CD4-positive, alpha-beta T cell treated with Interleukin-15 for 4 hours (primary cell): ENCODE measurements around the gene GCC1.

Source experiments
- DNase-seq: peaks from one replicate; pipeline ENCODE4 v3.0.0-alpha.2; 2020; ENCODE audit warnings: low spot score

GCC1 gene

DNA sequence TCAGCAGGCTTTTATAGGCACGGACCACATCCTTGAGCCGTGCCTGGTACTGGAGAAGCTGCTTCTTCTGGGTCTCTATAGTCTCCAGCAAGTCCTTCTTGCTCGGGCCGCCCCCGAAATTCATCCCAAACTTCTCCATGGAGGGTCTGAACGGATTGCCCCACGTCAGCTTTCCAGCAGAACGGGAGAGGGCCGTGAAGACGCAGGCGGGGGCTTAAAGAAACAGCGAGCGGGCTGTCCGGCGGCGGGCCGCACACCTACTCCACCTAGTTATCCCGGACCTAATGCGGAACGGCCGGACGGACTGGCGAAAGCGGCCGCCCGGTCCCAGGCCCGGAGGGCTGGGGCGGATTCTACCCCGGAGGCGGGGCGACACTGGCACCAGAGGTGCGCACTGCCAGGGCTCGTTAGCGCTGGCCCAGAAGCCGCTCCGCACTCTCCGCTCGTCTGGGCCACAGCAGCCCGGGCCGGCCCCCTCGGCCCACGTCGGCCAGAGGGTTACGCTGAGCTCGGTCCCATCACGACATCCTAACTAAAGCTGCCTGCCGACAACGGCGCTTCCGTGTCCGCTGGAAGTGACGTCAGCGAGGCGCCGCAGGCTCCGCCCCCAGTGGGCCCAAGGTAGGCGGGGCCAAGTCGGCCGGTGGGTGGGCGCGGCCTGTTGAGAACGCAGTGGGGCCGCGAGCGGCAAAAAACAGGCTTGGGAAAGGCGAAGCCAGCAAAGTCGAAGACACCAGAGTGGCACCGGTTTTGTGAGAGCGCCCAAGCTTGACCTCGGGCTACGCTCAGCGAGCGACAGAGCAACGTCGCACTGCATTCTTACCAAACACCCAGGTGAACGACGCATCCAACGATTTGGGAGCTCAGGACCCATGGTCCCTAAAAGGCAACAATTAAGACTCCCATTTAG lies at the start of gene GCC1:
Gene GCC1 (minus strand): TSS at position 553 of the 910 bp plus-strand sequence. CDS start 414 bp downstream, at position 139.
- peak; percentile 92 for DNase-seq

DNA sequence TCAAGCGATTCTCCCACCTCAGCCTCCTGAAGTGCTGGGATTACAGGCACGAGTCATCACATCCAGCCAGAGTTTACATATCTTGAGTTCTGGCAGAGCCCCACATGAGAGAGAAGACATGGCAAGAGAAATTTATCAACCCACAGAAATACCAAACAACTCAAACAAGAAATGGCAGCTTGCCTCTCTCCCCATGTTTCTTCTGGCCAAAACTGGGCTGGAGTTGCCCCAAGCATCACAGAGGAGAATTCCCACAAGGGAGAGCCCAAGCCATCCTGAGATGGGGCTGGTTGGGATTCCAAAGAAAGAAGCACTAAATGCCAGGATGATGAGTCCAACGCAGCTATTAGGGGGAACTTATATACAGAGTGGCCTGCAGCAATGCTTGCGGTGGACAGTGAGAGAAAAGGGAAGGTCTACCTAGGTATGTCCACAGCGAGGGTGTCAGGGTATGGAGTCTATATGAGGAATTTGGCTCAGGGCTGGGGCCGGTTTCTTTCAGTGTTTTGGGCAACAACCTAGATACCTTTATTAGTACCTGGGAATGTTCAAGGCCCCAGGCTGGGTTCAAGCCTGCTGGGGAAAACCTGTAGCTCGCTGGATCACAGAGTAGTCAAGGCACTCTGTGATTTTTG lies 47.0 kb upstream of the GCC1 start:
- DNase-seq = no peak

DNA sequence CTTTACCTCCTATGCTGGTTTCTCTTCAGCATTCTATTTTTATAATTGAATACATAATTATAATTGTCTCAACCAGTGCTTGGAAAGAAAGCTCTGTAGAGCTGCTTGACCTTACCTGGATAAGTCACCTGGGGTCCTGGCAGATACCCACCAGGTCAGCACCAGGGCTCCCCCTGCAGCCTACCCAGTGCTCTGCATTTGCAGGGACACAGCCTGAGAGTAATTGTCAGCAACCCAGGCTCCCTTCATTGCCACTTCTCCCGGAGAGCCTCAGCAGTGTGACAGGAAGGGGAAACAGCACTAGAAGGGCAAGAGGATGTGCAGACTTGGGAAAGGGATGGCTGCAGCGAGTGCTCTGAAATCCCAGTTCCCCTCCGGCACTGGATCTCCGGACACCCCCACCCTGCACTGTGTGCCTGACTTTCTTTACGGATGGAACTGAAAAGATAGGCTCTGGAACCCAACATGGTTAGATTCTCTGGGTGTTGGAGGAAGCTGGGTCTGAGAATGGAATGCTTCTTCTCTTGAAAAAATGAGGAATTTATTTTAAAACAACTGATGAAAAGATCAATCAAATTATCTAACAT lies 44.0 kb upstream of the GCC1 start:
- DNase-seq = peak; percentile 9

GRCh38 chr7:127628445-127628844 lies 43.0 kb upstream of the GCC1 start:
- no peak for DNase-seq

DNA sequence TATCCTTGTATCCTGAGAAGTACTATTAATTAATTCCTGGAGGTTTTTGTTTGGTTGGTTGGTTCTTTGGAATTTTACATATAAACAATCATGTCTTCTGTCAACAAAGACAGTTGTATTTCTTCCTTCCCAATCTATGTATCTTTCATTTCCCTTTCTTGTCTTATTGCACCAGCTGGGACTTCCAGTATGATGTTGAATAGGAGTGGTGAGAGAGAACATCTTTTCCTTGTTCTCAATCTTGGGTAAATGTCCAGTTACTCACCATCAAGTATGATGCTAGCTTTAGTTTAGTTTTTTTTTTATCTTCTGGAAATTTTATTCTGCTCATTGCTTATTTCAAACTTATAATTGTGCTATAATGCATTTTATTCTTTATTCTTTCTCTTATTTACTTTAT lies 39.9 kb upstream of the GCC1 start:
- no peak for DNase-seq

- no peak for DNase-seq
Observed at GRCh38 chr7:127620406-127621233, 35.2 kb upstream of the GCC1 start.

DNA sequence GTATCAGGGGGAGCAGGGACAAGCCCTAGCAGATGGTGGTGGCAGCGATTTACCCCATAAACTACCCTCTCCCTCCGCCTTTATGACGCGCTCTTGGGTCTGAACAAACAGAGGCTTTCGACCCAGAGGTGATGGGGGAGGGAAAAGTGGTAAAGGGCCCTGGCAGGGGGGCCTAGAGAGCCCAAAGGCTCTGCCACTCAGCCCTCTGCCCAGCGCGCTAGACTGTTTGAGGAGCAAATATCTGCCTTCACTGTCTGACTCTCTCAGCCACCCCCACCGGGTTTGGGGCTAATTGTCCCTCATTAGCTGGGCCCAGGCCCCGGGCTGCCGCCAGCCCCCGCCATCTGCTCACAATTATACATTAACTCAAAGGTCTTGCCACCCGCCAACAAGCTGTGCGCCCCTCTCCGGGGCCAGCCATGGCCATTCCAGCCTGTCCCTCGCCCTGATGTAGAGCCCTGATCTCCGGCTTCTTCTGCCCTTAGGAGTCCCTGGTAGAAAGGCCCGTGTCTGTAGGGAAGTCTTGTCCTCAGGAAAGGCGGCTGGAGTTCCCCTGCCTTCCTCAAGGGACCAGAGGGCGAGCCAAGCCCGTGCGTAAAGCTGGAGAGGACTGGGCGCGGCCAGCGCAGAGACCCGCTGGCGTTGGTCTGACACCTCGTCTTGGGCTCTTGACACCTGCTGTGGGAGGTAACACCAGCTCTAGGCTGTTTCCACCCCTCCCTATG lies 34.4 kb upstream of the GCC1 start:
- no peak for DNase-seq

GRCh38 chr7:127618775-127619174 lies 33.4 kb upstream of the GCC1 start:
- no peak for DNase-seq

DNA sequence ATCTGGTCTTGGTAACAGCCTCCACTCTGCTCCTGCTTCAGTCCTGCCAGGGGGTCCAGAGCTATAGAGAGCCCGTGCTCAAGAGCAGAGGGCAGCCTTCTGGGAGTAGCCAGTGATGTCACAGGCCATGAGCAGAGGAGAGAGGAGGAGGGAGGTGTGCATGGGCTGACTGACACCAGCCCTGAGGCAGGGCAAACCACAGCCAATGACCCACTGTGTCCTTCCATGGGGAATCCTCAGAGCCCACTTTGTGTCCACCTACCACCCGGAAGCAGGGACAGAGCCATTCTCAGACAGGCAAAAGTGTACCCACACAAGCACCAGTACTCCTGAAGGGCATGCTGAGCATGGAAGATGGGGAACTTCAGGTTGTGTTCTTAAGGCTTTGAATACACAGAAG lies 32.6 kb upstream of the GCC1 start, which contains the start of gene PAX4:
Gene PAX4 (minus strand): TSS at position 101 of the 400 bp plus-strand sequence. CDS start 2,214 bp downstream, outside the sequence.
- no peak for DNase-seq

- no peak for DNase-seq
Observed at GRCh38 chr7:127616724-127617123, 31.3 kb upstream of the GCC1 start.

- no peak for DNase-seq
Observed at GRCh38 chr7:127612263-127612662, 26.9 kb upstream of the GCC1 start.

DNA sequence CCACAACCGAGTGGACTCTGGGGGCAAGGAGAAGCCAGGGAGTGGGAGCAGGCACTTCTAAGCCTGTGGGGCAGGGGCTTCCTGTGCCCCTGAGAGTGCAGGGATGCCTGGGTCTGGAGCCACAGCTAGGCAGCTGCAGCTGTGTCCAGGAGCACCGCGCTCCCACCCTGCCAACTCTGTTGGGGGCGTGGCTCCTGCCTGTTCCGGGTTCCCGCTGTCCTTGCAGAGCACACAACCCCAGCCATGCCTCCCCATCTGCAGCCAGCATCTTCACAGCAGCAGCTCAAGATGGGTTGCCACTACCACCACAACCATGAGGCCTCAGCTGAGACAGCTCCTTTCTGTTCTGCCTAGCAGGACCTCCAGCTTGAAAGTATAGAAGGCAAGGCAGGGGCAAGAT lies 23.9 kb upstream of the GCC1 start:
- no peak for DNase-seq

DNA sequence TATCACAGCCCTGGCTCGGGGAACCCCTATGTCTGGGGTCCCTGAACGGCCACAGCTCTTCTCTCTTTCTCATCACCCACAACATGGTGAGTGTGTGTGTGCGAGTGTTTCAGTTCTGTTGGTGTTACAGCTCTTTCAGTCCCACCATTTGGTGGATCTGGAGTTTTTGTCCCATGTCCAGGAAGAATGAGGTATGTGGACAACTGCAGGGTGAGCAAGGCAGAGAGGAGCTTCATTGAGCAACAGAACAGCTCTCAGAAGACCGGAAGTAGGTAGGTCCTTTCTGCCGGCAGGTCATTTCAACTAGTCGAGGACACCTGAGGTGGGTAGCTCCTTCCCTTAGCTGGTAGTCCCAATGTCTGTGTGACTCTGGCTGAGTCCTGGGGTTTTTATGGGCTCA lies 23.1 kb upstream of the GCC1 start:
- DNase-seq = no peak

GRCh38 chr7:127600885-127601284 lies 15.5 kb upstream of the GCC1 start:
- no peak for DNase-seq

GRCh38 chr7:127598318-127598717 lies 12.9 kb upstream of the GCC1 start:
- DNase-seq = no peak

DNA sequence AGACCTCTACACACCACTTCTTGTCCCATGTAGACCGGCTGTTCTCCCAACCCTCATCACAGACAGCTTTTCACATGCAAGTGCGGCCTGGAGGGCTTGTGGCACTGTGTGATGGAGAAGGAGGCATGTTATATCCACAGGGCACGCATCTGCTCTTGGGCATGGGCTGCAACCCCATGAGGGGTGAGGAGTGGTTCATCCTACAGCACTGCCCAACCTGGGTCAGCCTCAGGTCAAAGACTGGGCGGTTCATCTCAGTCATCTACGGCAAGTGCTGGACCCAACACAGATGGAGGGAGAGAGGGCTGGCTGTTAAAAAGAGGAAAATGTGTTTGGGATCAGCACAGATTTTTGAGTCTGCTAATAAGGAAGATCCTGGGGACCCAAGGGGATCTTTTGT lies 10.3 kb upstream of the GCC1 start:
- no peak for DNase-seq

- no peak for DNase-seq
Observed at GRCh38 chr7:127594490-127594889, 9.1 kb upstream of the GCC1 start.

DNA sequence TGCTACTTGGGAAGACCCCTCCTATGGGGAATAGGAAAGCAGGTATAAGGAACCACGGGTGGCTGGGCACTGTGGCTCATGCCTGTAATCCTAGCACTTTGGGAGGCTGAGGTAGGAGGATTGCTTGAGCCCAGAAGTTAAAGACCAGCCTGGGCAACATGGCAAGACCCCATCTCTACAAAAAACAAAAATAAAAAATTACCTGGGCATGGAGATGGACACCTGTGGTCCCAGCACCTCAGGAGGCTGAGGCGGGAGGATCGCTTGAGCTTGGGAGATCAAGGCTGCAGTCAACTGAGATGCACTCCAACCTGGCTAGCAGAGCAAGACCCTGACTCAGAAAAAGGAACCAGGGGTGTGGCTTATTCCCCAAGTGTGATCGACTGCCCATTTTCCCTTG lies 7.2 kb upstream of the GCC1 start:
- no peak for DNase-seq

DNA sequence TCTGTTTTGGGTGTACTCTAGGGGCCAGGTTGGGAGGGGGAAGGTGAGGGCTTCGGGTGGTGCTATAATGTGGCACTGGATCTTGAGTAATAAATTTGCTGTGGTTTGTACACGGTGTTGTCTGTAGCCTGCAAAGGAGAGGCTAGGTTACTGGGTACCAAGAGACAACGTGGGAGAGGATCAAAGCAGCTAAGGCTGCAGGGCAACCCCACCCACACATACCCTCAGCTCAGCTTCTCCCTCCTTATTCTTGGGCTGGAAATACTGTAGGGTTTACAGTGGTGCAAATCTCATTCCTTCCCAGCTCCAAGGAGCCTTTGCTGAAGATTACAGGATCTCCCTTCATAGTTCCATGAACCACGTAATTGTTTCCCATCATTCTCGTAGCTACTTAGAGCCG lies 6.2 kb upstream of the GCC1 start:
- no peak for DNase-seq

GRCh38 chr7:127591189-127591588 lies 5.8 kb upstream of the GCC1 start:
- no peak for DNase-seq

DNA sequence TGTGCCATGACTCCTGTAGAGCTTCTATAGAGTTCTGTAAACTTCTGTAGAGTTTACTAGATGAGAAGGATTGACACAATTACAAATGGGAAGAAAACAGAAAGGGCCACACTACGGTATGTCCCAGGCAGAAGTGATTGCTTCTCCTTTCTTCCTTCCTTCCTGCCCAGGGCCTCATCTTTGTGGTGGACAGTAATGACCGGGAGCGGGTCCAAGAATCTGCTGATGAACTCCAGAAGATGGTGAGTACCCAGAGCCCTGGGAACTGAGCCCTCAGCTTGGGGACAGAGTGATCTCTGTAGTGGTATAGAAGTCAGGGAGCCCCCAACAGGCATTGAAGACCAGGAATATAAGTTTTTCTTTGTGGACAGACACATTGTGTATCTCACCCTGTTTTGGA lies 4.5 kb upstream of the GCC1 start:
- no peak for DNase-seq
